PFSK-1 (cell line): ENCODE results near the gene SLC22A23.

ENCODE experiments used
- FOXP2 ChIP-seq: optimal IDR thresholded peaks from 2 replicates; pipeline ENCODE3; 2011; ENCODE audit warnings: borderline replicate concordance, control low read depth, inconsistent platforms; ENCODE audit not compliant: insufficient read depth; ENCODE audit errors: extremely low read length, extremely low read depth
- POLR2AphosphoS5 ChIP-seq: IDR thresholded peaks from 2 replicates; pipeline ENCODE4 v1.6.1; 2012; ENCODE audit warnings: low read depth, mild to moderate bottlenecking, control low read depth, low read length, moderate library complexity
- SIN3A ChIP-seq: IDR thresholded peaks from 2 replicates; pipeline ENCODE4 v1.6.1; 2012; ENCODE audit warnings: mild to moderate bottlenecking, low read length, moderate library complexity, borderline replicate concordance; ENCODE audit not compliant: insufficient read depth
- TAF1 ChIP-seq: IDR thresholded peaks from 2 replicates; pipeline ENCODE4 v1.6.1; 2012; ENCODE audit warnings: low read length, control low read depth, borderline replicate concordance; ENCODE audit not compliant: insufficient read depth
- TF ChIP-seq, protein P1 (sequence below), 2 experiments: IDR thresholded peaks; 2 replicates each; pipeline versions ENCODE4 v1.6.1 to v1.8.0; 2011 to 2012; ENCODE audit warnings: low read depth in 2 of 2, low read length in 2 of 2, control low read depth in 1 of 2, inconsistent platforms in 1 of 2, mild to moderate bottlenecking in 1 of 2, moderate library complexity in 1 of 2; ENCODE audit not compliant: insufficient read depth in 1 of 2

SLC22A23 gene

DNA sequence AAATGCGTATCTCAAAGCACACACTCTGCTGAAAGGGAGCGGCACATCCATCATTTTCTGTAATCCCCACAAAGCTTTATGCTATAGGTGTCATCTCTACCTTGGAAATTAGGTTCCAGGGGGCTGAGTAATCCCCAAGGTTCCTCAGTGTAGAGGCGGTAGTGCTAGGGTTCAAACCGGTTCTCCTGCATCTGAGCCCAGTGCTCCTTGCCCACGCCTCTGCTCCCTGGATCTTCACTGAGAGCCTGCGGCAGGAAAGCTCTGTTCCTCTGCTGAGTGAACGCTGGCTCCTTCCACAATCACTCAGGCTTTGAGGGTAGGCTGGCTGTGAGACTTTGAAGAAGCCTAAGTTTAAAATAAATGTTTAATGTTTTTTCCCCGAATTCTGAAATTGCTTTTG is 24.9 kb downstream of the SLC22A23 start:
- TF ChIP-seq, protein P1, sequence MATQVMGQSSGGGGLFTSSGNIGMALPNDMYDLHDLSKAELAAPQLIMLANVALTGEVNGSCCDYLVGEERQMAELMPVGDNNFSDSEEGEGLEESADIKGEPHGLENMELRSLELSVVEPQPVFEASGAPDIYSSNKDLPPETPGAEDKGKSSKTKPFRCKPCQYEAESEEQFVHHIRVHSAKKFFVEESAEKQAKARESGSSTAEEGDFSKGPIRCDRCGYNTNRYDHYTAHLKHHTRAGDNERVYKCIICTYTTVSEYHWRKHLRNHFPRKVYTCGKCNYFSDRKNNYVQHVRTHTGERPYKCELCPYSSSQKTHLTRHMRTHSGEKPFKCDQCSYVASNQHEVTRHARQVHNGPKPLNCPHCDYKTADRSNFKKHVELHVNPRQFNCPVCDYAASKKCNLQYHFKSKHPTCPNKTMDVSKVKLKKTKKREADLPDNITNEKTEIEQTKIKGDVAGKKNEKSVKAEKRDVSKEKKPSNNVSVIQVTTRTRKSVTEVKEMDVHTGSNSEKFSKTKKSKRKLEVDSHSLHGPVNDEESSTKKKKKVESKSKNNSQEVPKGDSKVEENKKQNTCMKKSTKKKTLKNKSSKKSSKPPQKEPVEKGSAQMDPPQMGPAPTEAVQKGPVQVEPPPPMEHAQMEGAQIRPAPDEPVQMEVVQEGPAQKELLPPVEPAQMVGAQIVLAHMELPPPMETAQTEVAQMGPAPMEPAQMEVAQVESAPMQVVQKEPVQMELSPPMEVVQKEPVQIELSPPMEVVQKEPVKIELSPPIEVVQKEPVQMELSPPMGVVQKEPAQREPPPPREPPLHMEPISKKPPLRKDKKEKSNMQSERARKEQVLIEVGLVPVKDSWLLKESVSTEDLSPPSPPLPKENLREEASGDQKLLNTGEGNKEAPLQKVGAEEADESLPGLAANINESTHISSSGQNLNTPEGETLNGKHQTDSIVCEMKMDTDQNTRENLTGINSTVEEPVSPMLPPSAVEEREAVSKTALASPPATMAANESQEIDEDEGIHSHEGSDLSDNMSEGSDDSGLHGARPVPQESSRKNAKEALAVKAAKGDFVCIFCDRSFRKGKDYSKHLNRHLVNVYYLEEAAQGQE (IDR thresholded peaks at IDR 0.05; ENCODE audit: insufficient read depth in 1 of 2, low read depth in 2 of 2, low read length in 2 of 2): no peak
- no peak for TF ChIP-seq FOXP2
- no peak for TF ChIP-seq POLR2AphosphoS5
- no peak for TF ChIP-seq TAF1
- TF ChIP-seq SIN3A: no peak

DNA sequence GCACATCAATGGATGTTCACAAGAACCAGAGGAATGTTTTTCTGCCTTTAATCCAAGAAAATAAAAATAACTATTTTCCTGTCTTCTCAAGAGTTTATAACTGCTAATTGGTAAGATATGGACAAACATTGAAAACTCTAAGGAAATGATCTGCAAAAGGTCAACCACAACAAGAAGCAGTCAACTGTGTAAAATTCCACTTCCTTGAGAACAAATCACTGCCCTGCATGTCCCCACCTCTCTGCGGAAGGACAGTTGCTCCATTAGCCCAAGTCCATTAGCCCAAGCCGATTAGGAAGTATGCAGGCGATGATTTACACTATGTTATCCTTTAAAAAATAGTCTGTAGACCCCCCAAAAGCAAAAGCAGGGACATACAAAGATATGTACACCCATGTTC is 27.6 kb downstream of the SLC22A23 start:
- TF ChIP-seq, protein P1 (IDR thresholded peaks at IDR 0.05; ENCODE audit: insufficient read depth in 1 of 2, low read depth in 2 of 2, low read length in 2 of 2): no peak
- no peak for TF ChIP-seq FOXP2
- no peak for TF ChIP-seq TAF1
- TF ChIP-seq POLR2AphosphoS5: no peak
- no peak for TF ChIP-seq SIN3A

DNA sequence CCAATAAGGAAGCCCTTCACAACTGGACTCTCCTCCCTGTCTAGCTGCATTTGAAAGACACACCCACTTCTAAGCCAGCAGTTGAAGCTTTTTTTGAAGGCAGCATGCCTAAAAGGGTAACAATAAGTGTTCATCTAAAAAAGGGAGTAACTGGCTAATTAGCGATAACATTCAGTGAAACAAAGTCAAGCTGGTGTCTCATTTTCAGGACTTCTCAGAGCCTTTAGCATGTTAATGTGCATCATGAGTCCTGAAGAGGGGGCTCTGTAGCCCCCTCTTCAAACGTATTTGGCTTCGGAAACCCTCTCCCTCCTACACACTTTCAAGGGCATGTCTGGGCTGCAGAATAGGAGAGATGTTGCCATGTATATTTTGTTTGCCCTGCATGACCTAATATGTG is 28.1 kb downstream of the SLC22A23 start:
- TF ChIP-seq POLR2AphosphoS5 (no peak), FOXP2 (no peak), TAF1 (no peak), SIN3A (no peak)
- TF ChIP-seq, protein P1 (IDR thresholded peaks at IDR 0.05; ENCODE audit: insufficient read depth in 1 of 2, low read depth in 2 of 2, low read length in 2 of 2): no peak

DNA sequence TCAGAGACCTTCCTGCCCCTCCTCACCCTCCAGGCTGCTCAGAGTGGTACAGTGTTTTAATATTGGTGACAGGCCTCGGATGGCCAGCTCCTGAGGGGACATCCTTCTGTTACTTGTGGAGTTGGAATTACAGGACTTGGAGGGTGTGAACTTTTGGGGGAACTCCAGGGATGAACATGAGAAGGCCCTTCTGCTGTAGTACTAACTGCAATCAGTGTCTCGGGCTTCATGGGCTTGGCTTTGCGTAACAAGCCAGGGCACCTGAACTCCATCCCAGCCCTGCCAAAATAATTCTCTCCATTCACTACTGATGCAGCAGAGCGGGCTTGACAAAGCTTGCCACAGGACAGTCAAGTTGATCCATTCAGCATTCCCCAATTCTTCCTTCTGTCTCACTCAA is 28.6 kb downstream of the SLC22A23 start:
- TF ChIP-seq POLR2AphosphoS5: no peak
- TF ChIP-seq SIN3A: no peak
- TF ChIP-seq FOXP2: no peak
- TF ChIP-seq, protein P1 (IDR thresholded peaks at IDR 0.05; ENCODE audit: insufficient read depth in 1 of 2, low read depth in 2 of 2, low read length in 2 of 2): no peak
- TF ChIP-seq TAF1: no peak

DNA sequence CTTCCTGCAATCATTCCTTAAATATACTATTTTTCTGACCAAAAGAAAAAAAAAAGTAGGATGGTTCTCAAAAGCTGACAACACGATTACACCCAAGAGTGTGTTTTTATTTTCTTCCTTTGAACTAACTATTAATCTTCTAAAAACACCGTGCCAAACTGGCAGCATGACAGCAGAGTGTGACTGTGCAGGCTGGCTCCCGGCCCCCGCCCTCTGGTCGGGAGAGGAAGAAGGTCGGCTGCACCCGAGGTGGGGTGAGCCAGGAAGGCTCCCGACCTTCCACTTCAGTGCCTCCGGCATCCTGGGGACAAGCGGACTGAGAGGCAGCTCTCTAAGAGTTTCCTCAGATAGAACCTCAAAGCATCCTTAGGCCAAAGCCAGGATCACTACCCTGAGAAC is 29.2 kb downstream of the SLC22A23 start:
- TF ChIP-seq, protein P1 (IDR thresholded peaks at IDR 0.05; ENCODE audit: insufficient read depth in 1 of 2, low read depth in 2 of 2, low read length in 2 of 2): no peak
- TF ChIP-seq FOXP2 (no peak), TAF1 (no peak), SIN3A (no peak), POLR2AphosphoS5 (no peak)
